Raji (cell line): ENCODE data around the gene SKP2.

Source experiments
- POLR2A ChIP-seq: IDR thresholded peaks from 2 replicates; pipeline ENCODE4 v1.6.1; 2011; ENCODE audit warnings: low read depth, low read length, control low read depth; ENCODE audit not compliant: insufficient read depth

Gene SKP2

GRCh38 chr5:36153726-36154125 is 1.8 kb downstream of the SKP2 start:
- TF ChIP-seq POLR2A = no peak

DNA sequence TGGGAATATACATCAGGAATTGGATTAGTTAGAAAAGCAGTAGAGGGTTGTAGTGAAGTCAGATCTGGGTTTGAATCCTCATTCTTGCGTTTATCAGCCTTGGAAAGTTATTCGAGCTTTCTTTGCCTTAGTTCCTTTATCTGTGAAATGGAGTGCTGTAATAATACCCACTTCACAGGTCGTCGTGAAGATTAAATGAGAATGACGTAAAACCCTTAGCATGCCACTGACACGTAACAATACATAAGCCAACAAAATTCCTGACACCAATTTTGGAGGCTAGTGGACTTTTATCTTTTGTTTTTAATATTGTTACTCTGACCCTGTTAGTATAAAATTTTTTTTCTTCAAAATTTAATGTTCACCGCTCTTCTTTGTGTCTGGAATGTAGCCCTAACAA is 3.4 kb downstream of the SKP2 start:
- TF ChIP-seq POLR2A = no peak

DNA sequence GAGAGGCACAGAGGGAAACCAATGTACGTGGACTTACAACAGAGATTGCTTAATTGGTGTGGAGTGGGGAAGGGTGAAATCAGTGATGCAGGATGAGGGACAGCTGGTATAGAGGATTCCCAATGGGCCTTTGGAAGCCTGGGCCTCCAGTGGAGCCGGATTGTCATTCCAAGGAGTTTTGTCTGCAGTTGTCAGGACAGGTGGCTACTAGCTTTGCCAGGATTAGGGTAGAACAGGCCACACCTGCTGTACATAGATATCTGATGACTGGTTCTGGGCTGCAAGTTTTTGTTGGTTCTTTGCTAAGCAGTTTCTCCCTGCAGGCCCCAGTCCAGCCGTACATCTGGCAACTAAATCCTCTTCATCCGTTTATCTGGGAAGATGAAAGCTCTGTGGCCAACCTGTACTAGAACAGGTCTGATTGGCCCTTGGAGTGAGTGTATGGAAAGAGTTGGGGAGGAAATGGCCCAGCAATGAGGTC is 4.2 kb downstream of the SKP2 start:
- TF ChIP-seq POLR2A = no peak

DNA sequence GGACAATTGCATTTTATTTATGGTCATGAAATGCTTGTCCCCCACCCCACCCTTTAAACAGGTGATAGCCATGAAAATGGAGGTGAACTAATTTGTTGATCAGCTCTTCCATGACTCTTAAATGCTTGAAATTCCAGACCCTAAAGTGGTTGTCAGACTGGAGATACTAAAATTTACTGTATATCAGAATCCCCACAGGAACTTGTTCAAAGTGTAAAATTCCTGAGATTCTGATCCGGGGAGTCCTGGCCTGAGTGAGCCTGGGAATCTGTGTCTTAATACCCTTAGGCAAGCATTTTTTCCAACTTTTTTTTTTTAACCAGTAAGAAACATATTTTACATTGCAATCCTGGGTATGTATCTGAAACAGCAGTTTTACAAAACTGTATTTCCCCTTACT is 4.7 kb downstream of the SKP2 start:
- no peak for TF ChIP-seq POLR2A

- TF ChIP-seq POLR2A = no peak
Measured at GRCh38 chr5:36158144-36158543, 6.2 kb downstream of the SKP2 start.

- TF ChIP-seq POLR2A = no peak
Measured at GRCh38 chr5:36160617-36161016, 8.7 kb downstream of the SKP2 start.

DNA sequence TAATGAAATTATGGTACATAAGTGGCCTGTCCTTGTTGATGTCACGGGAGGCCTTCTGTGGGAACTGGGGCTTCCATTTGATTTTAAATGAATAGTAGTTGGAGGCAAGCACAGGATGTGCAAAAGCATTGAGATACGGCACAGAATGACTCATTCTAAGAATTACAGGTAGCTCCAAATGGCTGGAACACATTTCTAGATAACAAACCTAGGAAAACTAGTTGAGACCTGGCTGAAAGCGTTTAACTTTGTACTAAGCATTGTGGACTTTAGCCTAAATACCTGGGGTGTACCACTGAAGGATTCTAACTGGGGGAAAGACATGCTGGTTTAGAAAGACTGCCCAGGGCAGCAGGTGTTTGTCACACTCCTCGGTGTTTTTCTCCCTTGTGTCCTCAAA is 9.4 kb downstream of the SKP2 start:
- no peak for TF ChIP-seq POLR2A

GRCh38 chr5:36162810-36163486 is 11.0 kb downstream of the SKP2 start:
- no peak for TF ChIP-seq POLR2A

DNA sequence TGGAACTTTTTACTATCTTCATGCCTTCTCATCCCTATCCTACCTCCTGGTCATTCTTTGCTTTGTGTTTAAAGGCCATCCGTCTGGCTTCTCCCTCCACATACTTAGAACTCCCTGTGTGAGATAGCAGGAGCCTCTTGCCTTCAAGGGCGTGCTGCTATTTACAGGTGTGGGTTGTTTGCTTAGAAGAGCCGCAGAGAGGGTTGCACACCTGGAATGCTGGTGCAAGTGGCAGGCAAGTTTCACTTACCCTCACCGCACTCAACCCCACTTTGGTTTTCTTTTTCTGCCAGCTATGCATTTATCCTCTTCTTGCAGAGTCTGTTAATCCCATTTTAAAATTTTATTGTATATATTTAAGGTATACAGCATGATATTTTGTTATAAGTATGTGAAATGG is 12.6 kb downstream of the SKP2 start:
- no peak for TF ChIP-seq POLR2A

GRCh38 chr5:36168737-36169136 is 16.8 kb downstream of the SKP2 start:
- no peak for TF ChIP-seq POLR2A

GRCh38 chr5:36170832-36171424 is 19.0 kb downstream of the SKP2 start:
- TF ChIP-seq POLR2A = no peak

DNA sequence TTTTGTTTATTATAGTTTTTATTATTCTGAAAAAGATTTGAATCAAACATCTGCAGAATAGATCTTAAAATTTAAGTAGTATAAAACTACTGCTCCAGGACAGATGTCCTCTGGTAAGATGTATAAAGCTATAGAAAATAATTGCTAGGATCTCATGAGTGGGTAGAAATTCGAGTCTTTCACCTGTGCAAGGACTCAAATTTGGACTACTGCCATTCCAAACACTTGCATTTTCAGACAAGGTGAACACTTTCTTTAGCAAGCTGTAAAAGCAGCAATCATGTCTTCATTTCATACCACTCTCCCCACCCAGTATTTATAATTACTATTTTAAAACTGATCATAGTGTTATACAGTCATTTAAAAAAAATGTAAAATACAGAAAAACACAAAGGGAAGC is 20.7 kb downstream of the SKP2 start:
- TF ChIP-seq POLR2A = no peak

DNA sequence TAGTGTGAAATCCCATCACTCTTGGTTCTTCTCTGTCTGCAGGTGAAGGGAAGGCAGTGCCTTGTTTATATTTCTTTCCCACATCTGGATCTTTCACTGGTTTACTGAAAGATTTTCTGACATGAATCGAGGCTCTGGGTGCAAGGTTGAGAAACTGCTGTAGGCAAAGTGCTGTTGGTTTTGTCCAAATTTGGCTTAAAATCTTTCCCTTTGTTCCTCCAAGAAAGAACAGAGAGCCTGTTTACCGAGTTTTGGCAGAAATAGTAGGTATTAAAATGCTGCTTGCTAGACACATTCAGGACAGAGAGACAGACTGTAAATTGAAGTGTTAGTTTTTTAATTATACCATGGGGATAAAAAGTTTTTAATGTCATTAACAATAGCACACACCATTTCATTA is 21.5 kb downstream of the SKP2 start:
- TF ChIP-seq POLR2A = no peak

GRCh38 chr5:36174119-36174518 is 22.2 kb downstream of the SKP2 start:
- TF ChIP-seq POLR2A = no peak

DNA sequence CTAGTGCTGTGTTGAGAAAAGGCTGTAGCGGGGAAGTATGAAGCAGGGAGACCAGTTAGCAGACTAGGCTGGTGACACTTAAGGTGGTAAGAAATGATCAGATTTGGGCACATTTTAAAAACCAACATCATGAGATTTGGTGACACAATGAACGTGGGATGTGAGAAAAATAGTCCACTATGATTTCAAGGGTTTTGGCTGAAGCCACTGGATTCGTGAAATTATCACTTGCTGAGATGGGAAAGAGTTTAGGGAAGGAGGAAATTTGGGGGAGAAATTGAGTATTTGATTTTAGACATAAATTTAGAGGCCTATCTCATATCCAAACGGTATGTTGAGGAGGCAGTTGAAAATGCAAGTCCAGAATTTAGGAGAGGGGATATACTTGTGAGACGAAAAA is 23.1 kb downstream of the SKP2 start:
- TF ChIP-seq POLR2A = no peak

DNA sequence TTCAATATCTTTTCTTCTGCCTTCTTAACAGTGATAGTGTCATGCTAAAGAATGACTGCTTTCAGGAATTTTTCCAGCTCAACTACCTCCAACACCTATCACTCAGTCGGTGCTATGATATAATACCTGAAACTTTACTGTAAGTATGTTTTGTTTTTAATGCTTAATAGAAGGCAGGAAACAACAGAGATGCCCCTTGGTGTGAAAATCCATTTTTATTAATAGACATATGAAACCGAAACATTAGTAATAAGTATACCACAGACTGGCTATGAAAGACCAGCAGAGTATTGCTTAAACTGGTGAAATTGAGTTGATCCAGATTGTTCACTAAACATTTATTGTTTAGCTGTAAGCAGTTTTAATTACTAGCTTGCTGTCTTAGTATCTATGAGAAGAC is 25.2 kb downstream of the SKP2 start:
- no peak for TF ChIP-seq POLR2A

- TF ChIP-seq POLR2A = no peak
Measured at GRCh38 chr5:36177715-36178523, 26.0 kb downstream of the SKP2 start.

GRCh38 chr5:36178524-36178890 is 26.6 kb downstream of the SKP2 start:
- TF ChIP-seq POLR2A = no peak
